ENCODE measurements around the gene MYDGF. TPM values are rescaled to one million over a fixed set of nuclear protein-coding genes. Genes with fewer than 3 reads are reported as not detected.

Gene MYDGF
- polyA plus RNA-seq, 1 experiment, result 126 TPM

- DNase-seq (ENCODE audit: low read depth, low spot score), result no peak
- Histone ChIP-seq H3K27ac (ENCODE audit: low read depth, low read length) (peak overlapping the region; percentile 31), H3K27me3 (ENCODE audit: control insufficient read depth, insufficient read depth, low read length) (no peaks in the 10 kb centered on the region), H3K9me3 (ENCODE audit: control insufficient read depth, insufficient read depth, low read length) (no peaks in the 10 kb centered on the region; the same call in 1 of the 2 replicates), H3K4me3 (ENCODE audit: low read depth, low read length) (peak overlapping the region; percentile 56)
- CTCF ChIA-PET, result interaction anchor here (0.5 to 2.2 kb wide), 32 partner anchors 9 to 562 kb away, joined by 3 to 56 read pairs (median 5); partner anchors contain the start of genes HDGFL2 and SEMA6B
- POLR2A ChIA-PET, result interaction anchor here (0.7 kb wide), 1 partner anchor 44 kb away, joined by 3 read pairs; no protein-coding TSS in a partner anchor
- TF ChIP-seq CTCF (IDR thresholded peaks at IDR 0.05; ENCODE audit: low read depth, low read length), result no peak
Observed at GRCh38 chr19:4635754-4636116, 34.4 kb downstream of the MYDGF start.

- peak overlapping the region; percentile 83 for H3K27ac ChIP-seq (ENCODE audit: low read depth, low read length)
- no peaks in the 10 kb centered on the region for H3K9me3 ChIP-seq (ENCODE audit: control insufficient read depth, insufficient read depth, low read length)
- ChIA-PET POLR2A (interaction anchor here (0.5 to 0.9 kb wide), 4 partner anchors 9 to 420 kb away, joined by 3 to 4 read pairs (median 3); no protein-coding TSS in a partner anchor), CTCF (interaction anchor here (0.6 to 2.8 kb wide), 17 partner anchors 9 to 159 kb away, joined by 3 to 20 read pairs (median 5); partner anchors contain the start of gene SEMA6B)
- H3K4me3 ChIP-seq (ENCODE audit: low read depth, low read length), result no peak overlapping the region
- H3K27me3 ChIP-seq (ENCODE audit: control insufficient read depth, insufficient read depth, low read length), result no peaks in the 10 kb centered on the region
- peak; percentile 87 for TF ChIP-seq CTCF (IDR thresholded peaks at IDR 0.05; ENCODE audit: low read depth, low read length)
- DNase-seq (ENCODE audit: low read depth, low spot score), result peak; percentile 57
Observed at GRCh38 chr19:4633140-4633967, 36.8 kb downstream of the MYDGF start.

- Histone ChIP-seq H3K27me3 (ENCODE audit: control insufficient read depth, insufficient read depth, low read length) (peaks cover 15% of the 10 kb centered on the region), H3K9me3 (ENCODE audit: control insufficient read depth, insufficient read depth, low read length) (no peaks in the 10 kb centered on the region; the same call in 1 of the 2 replicates), H3K4me3 (ENCODE audit: low read depth, low read length) (no peak overlapping the region), H3K27ac (ENCODE audit: low read depth, low read length) (no peak overlapping the region)
- ChIA-PET CTCF (no interaction called here), POLR2A (no interaction called here)
- no peak for DNase-seq (ENCODE audit: low read depth, low spot score)
- TF ChIP-seq CTCF (IDR thresholded peaks at IDR 0.05; ENCODE audit: low read depth, low read length), result peak; percentile 49
Observed at GRCh38 chr19:4624733-4625362, 45.3 kb downstream of the MYDGF start.

GRCh38 chr19:4624301-4624700 is 45.8 kb downstream of the MYDGF start:
- Histone ChIP-seq H3K9me3 (ENCODE audit: control insufficient read depth, insufficient read depth, low read length) (no peaks in the 10 kb centered on the region; the same call in 1 of the 2 replicates), H3K27me3 (ENCODE audit: control insufficient read depth, insufficient read depth, low read length) (peaks cover 19% of the 10 kb centered on the region), H3K27ac (ENCODE audit: low read depth, low read length) (no peak overlapping the region), H3K4me3 (ENCODE audit: low read depth, low read length) (no peak overlapping the region)
- ChIA-PET CTCF (interaction anchor here (0.6 to 1.0 kb wide), 2 partner anchors 9 kb away, joined by 3 read pairs; no protein-coding TSS in a partner anchor), POLR2A (interaction anchor here (0.7 kb wide), 1 partner anchor 8 kb away, joined by 4 read pairs; no protein-coding TSS in a partner anchor)
- no peak for DNase-seq (ENCODE audit: low read depth, low spot score)
- no peak for TF ChIP-seq CTCF (IDR thresholded peaks at IDR 0.05; ENCODE audit: low read depth, low read length)

Measured in AG04450 (cell line).